Right lobe of liver (tissue), 6 donors: ENCODE data around the gene BCL2A1. TPM values are rescaled to one million over a fixed set of nuclear protein-coding genes. Genes with fewer than 3 reads are reported as not detected.

ENCODE experiments used
- ATAC-seq, 4 donors: fragments of 200-7000 bp; cut with Tn5 transposase; one replicate each; pipeline ENCODE4 v1.9.1; 2020; ENCODE audit warnings: mild to moderate bottlenecking in 4 of 4, moderate library complexity in 4 of 4
- DNase-seq, 3 donors: peaks; one replicate each; pipeline ENCODE4 v3.0.0-alpha.2; 2020
- H3K27ac ChIP-seq, 3 donors: fragments of 200-600 bp; one replicate each; pipeline ENCODE4 v1.8.0; 2022
- H3K27me3 ChIP-seq, 2 donors: fragments of 200-600 bp; one replicate each; pipeline ENCODE4 v1.8.0; 2022
- H3K36me3 ChIP-seq, 4 donors: fragments of 200-600 bp; sonication (generic) in 1 of 4; one replicate each; pipeline versions ENCODE4 v1.5.1 to v1.8.0; 2017 to 2022; ENCODE audit warnings: control low read depth in 1 of 4
- H3K4me1 ChIP-seq, 4 donors: fragments of 200-600 bp; sonication (generic) in 1 of 4; one replicate each; pipeline versions ENCODE4 v1.5.1 to v1.8.0; 2017 to 2022; ENCODE audit warnings: control low read depth in 1 of 4
- H3K4me3 ChIP-seq, 3 donors: fragments of 200-600 bp; one replicate each; pipeline ENCODE4 v1.8.0; 2022
- H3K9me3 ChIP-seq, 4 donors: fragments of 200-600 bp; sonication (generic) in 1 of 4; one replicate each; pipeline versions ENCODE4 v1.5.1 to v1.8.0; 2017 to 2022; ENCODE audit warnings: control low read depth in 1 of 4
- CTCF ChIP-seq, 4 donors: fragments of 200-600 bp in 3 of 4; fragments of 450-650 bp in 1 of 4; IDR thresholded peaks; one replicate each; pipeline versions ENCODE4 v1.5.1 to v1.8.0; 2016 to 2022; ENCODE audit warnings: antibody characterized with exemption in 4 of 4, mild to moderate bottlenecking in 2 of 4
- POLR2A ChIP-seq: fragments of 450-650 bp; IDR thresholded peaks from one replicate; pipeline ENCODE4 v1.6.1; 2017; ENCODE audit warnings: antibody characterized with exemption, mild to moderate bottlenecking
- WGBS: methylation state at CpG from one replicate; pipeline ENCODE4 v1.1.6; 2018; ENCODE audit warnings: low coverage, low lambda C conversion rate; ENCODE audit not compliant: insufficient coverage; ENCODE audit errors: missing lambda C conversion rate; 5-methylcytosine and 5-hydroxymethylcytosine counted together
- intact Hi-C, 2 donors: fragments of 100-400 bp; cut with DNase I; formaldehyde crosslinking; loops; one replicate each; pipeline versions ENCODE4 v1.11.2 to v1.14.1; 2022
- total RNA-seq, 6 experiments: library from RNA; depleted of rRNA in 2 of 6; stranded (reverse); fragments of >200 nt in 2 of 6; fragmentation: NEBNext Ultra II Directional in 3 of 6; extraction: Animal tissue kit (Norgen Biotek cat#: 25700) in 3 of 6; gene quantifications; one replicate each; pipeline versions ENCODE4 v1.1.0 to v1.2.4, GENCODE V29; 2016 to 2023
- donor health status: DM: no; HTN: yes; CAD: no.
- donor health status: DM: no; HTN: no; CAD: no.
- donor health status: DM: no; HTN: no; CAD: no.
- donor health status: DM: no; HTN: yes; CAD: no.
- donor health status: DM: no; HTN: yes; CAD: no.

The BCL2A1 gene
- total RNA-seq, 6 experiments from 2014 or later = 0.26 to 6.9 (median 1.8) TPM

DNA sequence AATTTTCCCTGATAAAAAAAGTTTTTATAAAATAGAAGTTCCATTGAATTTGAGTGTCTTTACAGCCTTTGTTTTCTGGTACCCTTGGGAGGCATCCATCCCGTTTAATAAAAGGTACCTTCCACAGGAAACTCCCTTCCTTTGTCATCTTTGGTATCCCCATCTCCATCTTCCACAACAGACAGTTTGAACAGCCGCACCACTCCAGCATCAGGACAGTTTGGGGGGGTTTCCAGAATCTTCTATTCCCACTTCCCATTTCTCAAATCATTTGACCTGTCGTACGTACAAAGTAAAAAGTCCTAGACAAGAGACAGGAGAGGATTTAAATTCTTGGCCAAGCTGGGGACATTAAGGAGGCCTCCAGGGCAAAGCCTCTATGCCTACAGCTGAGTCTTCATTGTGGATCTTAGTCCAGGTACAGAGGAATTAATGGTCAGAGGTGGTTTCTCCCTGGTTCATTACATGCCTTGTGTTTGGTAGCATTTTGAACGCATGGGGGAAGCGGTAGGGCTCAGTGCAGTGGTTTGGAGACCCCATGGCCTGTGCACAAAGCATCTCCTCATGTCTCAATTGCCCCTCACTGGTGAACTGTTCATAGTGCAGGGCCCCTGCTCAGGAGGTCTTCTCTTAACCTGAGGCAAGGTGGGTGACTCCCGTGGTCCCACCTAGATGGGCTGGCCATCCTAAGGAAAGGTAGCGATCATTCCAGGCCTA lies 19.4 kb upstream of the BCL2A1 start:
- WGBS = 85% methylated on average over 6 of the region's 8 CpGs
- peaks cover 0 to 10% (median 0%) of the 10 kb centered on the region in 4 donors for H3K4me1 ChIP-seq
- H3K27me3 ChIP-seq = no peaks in the 10 kb centered on the region
- H3K27ac ChIP-seq = no peak overlapping the region
- no peaks in the 10 kb centered on the region for H3K9me3 ChIP-seq
- intact Hi-C loops = loop anchor here in 1 of 2 donors (10.0 kb wide), 1 partner anchor 136 kb away; no protein-coding TSS in a partner anchor
- no peak for DNase-seq
- ATAC-seq = no peak
- H3K36me3 ChIP-seq = no peaks in the 10 kb centered on the region
- TF ChIP-seq CTCF (IDR thresholded peaks at IDR 0.05) = no peak
- no peak for TF ChIP-seq POLR2A
- H3K4me3 ChIP-seq = no peak overlapping the region

DNA sequence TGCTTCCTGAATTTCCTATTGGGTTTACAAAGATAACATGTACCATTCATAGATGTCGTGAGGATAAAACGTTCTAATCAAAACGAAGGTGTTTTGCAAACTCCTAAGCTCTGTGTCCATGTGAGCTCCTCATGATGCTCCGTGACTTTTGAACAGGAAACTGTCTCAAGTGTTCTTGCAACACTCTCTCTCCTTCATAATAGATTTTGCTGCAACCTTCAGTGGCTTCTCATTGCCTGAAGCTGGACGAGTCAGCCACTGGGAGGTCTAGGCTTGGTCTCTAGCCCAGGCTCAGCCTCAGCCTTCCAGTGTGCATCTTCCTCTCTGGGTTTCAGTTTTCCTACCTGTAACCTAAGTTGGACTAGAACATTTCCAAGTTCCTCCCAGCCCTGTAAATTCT lies 18.7 kb upstream of the BCL2A1 start:
- WGBS = 14% methylated on average over 5 of the region's 5 CpGs
- Histone ChIP-seq H3K4me1 (peaks cover 0 to 10% (median 0%) of the 10 kb centered on the region in 4 donors), H3K4me3 (no peak overlapping the region), H3K36me3 (no peaks in the 10 kb centered on the region), H3K27ac (no peak overlapping the region), H3K27me3 (no peaks in the 10 kb centered on the region), H3K9me3 (no peaks in the 10 kb centered on the region)
- peak; percentile 17 to 51 (median 28) for ATAC-seq
- no peak for TF ChIP-seq POLR2A
- TF ChIP-seq CTCF (IDR thresholded peaks at IDR 0.05) = no peak
- intact Hi-C loops = loop anchor here in 1 of 2 donors (10.0 kb wide), 1 partner anchor 135 kb away; no protein-coding TSS in a partner anchor
- DNase-seq = no peak

DNA sequence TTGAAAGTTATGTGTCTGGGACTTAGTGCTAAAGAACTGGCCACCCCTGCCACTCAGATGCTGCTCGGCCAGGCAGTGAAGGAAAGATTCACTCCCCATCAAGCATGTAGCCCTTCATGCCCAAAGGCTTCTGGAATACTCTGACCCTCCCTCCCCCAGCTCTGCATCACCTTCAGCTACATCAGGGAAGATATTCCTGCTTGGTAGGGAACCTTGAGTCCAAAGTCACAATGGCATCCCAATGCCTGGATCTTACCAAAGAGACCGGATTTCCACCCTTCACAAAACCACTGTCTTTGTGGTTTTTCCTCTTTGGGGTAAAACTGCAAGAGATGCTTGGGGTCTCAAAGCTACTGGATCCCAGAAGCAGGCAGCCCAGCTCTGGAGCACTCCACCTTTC lies 18.2 kb upstream of the BCL2A1 start:
- H3K9me3 ChIP-seq = no peaks in the 10 kb centered on the region
- H3K36me3 ChIP-seq = no peaks in the 10 kb centered on the region
- no peak overlapping the region for H3K4me3 ChIP-seq
- WGBS = no CpG with 5 or more reads among the region's 2 CpGs
- H3K4me1 ChIP-seq = peaks cover 0 to 10% (median 0%) of the 10 kb centered on the region in 4 donors
- no peak overlapping the region for H3K27ac ChIP-seq
- intact Hi-C loops = no loop called here
- ATAC-seq (no peak), DNase-seq (no peak)
- no peaks in the 10 kb centered on the region for H3K27me3 ChIP-seq
- no peak for TF ChIP-seq POLR2A
- no peak for TF ChIP-seq CTCF (IDR thresholded peaks at IDR 0.05)

GRCh38 chr15:79988448-79989117 lies 17.6 kb upstream of the BCL2A1 start:
- peak; percentile 67 to 91 (median 80) for ATAC-seq
- Histone ChIP-seq H3K36me3 (no peaks in the 10 kb centered on the region), H3K9me3 (no peaks in the 10 kb centered on the region), H3K4me1 (peaks cover 0 to 10% (median 0%) of the 10 kb centered on the region in 4 donors), H3K27ac (peak overlapping the region in 1 of 3 donors; percentile 8), H3K27me3 (no peaks in the 10 kb centered on the region), H3K4me3 (no peak overlapping the region)
- intact Hi-C loops = no loop called here
- TF ChIP-seq POLR2A (no peak), CTCF (IDR thresholded peaks at IDR 0.05) (no peak)
- 92% methylated on average over 2 of the region's 3 CpGs for WGBS
- DNase-seq = peak in 2 of 3 donors; percentile 60 to 71
